Measurements from ENCODE around the gene GTPBP3.

The GTPBP3 gene

DNA sequence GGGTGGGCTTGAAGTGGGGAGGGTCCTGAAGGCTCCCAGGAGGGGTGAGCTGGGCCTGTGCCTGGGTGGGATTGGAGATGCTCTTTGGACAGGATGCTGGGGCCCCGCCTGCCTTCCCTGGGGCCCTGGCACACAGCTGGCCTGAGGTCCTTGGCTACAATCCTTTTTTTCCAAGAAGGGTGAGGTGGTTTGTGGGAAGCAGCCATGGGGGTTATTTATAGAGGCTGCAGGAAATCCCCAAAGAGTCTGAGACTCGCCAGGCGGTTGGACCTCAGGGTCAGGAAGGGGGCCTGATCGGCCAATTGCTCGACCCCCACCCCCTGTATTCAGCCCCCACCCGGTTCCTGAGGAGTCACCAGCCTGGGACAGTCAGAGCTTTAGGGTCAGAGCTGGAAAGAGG is 10.0 kb downstream of the GTPBP3 start:
- Histone ChIP-seq H3K36me3 (ENCODE audit: insufficient read depth, low read length) (no peaks in the 10 kb centered on the region), H4K20me1 (ENCODE audit: insufficient read depth, low read length, poor library complexity, severe bottlenecking) (no peaks in the 10 kb centered on the region), H3F3A (ENCODE audit: low read depth) (no peaks in the 10 kb centered on the region), H3K79me2 (ENCODE audit: insufficient read depth, low read length) (no peaks in the 10 kb centered on the region), H3K4me2 (ENCODE audit: low read depth, low read length, poor library complexity, severe bottlenecking) (no peak overlapping the region), H3K9me2 (replicated peaks; ENCODE audit: low read depth, low read length) (no peaks in the 10 kb centered on the region), H3K9ac (ENCODE audit: low read depth, low read length, poor library complexity, severe bottlenecking) (no peak overlapping the region), H3K4me1 (ENCODE audit: insufficient read depth, low read length, poor library complexity, severe bottlenecking) (peaks cover 3% of the 10 kb centered on the region), H3K9me3 (ENCODE audit: insufficient read depth, low read depth, low read length) (no peaks in the 10 kb centered on the region), H2AFZ (ENCODE audit: low read length) (no peak overlapping the region), H3K27me3 (ENCODE audit: insufficient read depth, low read length, poor library complexity, severe bottlenecking) (no peaks in the 10 kb centered on the region), H3K4me3 (ENCODE audit: low read length, poor library complexity, severe bottlenecking) (no peak overlapping the region)
- TF ChIP-seq CTCF (conservative IDR thresholded peaks at IDR 0.05; ENCODE audit: low read length) (no peak), EZH2phosphoT487 (IDR thresholded peaks at IDR 0.05; ENCODE audit: borderline replicate concordance) (no peak)

DNA sequence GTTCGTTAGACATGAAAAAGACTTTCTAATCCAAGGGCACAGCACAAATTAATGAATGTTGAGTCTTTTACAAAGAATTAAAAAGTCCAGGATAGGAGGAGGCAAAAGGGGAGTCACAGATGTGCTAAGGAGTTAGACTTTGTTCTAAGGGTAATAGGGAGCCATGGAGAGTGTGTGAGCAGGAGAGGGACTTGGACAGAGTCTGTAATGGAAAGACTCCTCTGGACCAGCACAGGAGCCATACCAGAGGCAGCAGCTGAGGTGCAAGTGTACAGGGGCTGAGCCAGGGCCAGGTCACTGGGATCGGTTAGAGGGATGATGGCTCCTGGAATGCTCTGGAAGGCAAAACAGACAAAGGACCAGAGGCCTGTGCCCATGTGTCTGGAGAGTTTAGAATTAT is 10.5 kb downstream of the GTPBP3 start:
- Histone ChIP-seq H4K20me1 (ENCODE audit: insufficient read depth, low read length, poor library complexity, severe bottlenecking) (no peaks in the 10 kb centered on the region), H3K36me3 (ENCODE audit: insufficient read depth, low read length) (no peaks in the 10 kb centered on the region), H3K9ac (ENCODE audit: low read depth, low read length, poor library complexity, severe bottlenecking) (no peak overlapping the region), H3K79me2 (ENCODE audit: insufficient read depth, low read length) (no peaks in the 10 kb centered on the region), H2AFZ (ENCODE audit: low read length) (no peak overlapping the region), H3K9me2 (replicated peaks; ENCODE audit: low read depth, low read length) (no peaks in the 10 kb centered on the region), H3F3A (ENCODE audit: low read depth) (no peaks in the 10 kb centered on the region), H3K9me3 (ENCODE audit: insufficient read depth, low read depth, low read length) (no peaks in the 10 kb centered on the region), H3K27me3 (ENCODE audit: insufficient read depth, low read length, poor library complexity, severe bottlenecking) (no peaks in the 10 kb centered on the region), H3K4me1 (ENCODE audit: insufficient read depth, low read length, poor library complexity, severe bottlenecking) (peaks cover 3% of the 10 kb centered on the region), H3K4me2 (ENCODE audit: low read depth, low read length, poor library complexity, severe bottlenecking) (no peak overlapping the region), H3K4me3 (ENCODE audit: low read length, poor library complexity, severe bottlenecking) (no peak overlapping the region)
- TF ChIP-seq CTCF (conservative IDR thresholded peaks at IDR 0.05; ENCODE audit: low read length) = no peak
- no peak for TF ChIP-seq EZH2phosphoT487 (IDR thresholded peaks at IDR 0.05; ENCODE audit: borderline replicate concordance)

GRCh38 chr19:17348700-17349099 is 11.3 kb downstream of the GTPBP3 start:
- no peaks in the 10 kb centered on the region for H3K36me3 ChIP-seq (ENCODE audit: insufficient read depth, low read length)
- H3K4me1 ChIP-seq (ENCODE audit: insufficient read depth, low read length, poor library complexity, severe bottlenecking) = peaks cover 3% of the 10 kb centered on the region
- no peak overlapping the region for H3K9ac ChIP-seq (ENCODE audit: low read depth, low read length, poor library complexity, severe bottlenecking)
- TF ChIP-seq EZH2phosphoT487 (IDR thresholded peaks at IDR 0.05; ENCODE audit: borderline replicate concordance) (no peak), CTCF (conservative IDR thresholded peaks at IDR 0.05; ENCODE audit: low read length) (no peak)
- H3F3A ChIP-seq (ENCODE audit: low read depth) = no peaks in the 10 kb centered on the region
- no peaks in the 10 kb centered on the region for H4K20me1 ChIP-seq (ENCODE audit: insufficient read depth, low read length, poor library complexity, severe bottlenecking)
- H3K79me2 ChIP-seq (ENCODE audit: insufficient read depth, low read length) = no peaks in the 10 kb centered on the region
- H2AFZ ChIP-seq (ENCODE audit: low read length) = no peak overlapping the region
- no peaks in the 10 kb centered on the region for H3K9me3 ChIP-seq (ENCODE audit: insufficient read depth, low read depth, low read length)
- no peaks in the 10 kb centered on the region for H3K9me2 ChIP-seq (replicated peaks; ENCODE audit: low read depth, low read length)
- H3K27me3 ChIP-seq (ENCODE audit: insufficient read depth, low read length, poor library complexity, severe bottlenecking) = no peaks in the 10 kb centered on the region
- H3K4me2 ChIP-seq (ENCODE audit: low read depth, low read length, poor library complexity, severe bottlenecking) = no peak overlapping the region
- no peak overlapping the region for H3K4me3 ChIP-seq (ENCODE audit: low read length, poor library complexity, severe bottlenecking)
